SJCRH30 (cell line): ENCODE data around the gene PACSIN3. TPM values are rescaled to one million over a fixed set of nuclear protein-coding genes. Genes with fewer than 3 reads are reported as not detected.

ENCODE experiments used
- DNase-seq, 2 experiments: peaks; one replicate each; pipeline ENCODE4 v3.0.0-alpha.2; 2015 to 2020
- H3K27ac ChIP-seq: fragments of 250-450 bp; sonication (Bioruptor Pico); 2 replicates; pipeline ENCODE4 v1.5.1; 2020; ENCODE audit warnings: mild to moderate bottlenecking, moderate library complexity
- H3K27me3 ChIP-seq: fragments of 250-450 bp; sonication (Bioruptor Pico); 2 replicates; pipeline ENCODE4 v1.5.1; 2020; ENCODE audit warnings: mild to moderate bottlenecking, moderate library complexity
- H3K36me3 ChIP-seq: fragments of 250-450 bp; sonication (Bioruptor Pico); 2 replicates; pipeline ENCODE4 v1.5.1; 2020; ENCODE audit warnings: mild to moderate bottlenecking, moderate library complexity
- H3K4me1 ChIP-seq: fragments of 250-450 bp; sonication (Bioruptor Pico); 2 replicates; pipeline ENCODE4 v1.5.1; 2020; ENCODE audit warnings: mild to moderate bottlenecking, moderate library complexity
- H3K4me3 ChIP-seq: fragments of 250-450 bp; sonication (Bioruptor Pico); 2 replicates; pipeline ENCODE4 v1.5.1; 2020; ENCODE audit warnings: mild to moderate bottlenecking, moderate library complexity
- H3K9me3 ChIP-seq: fragments of 250-450 bp; sonication (Bioruptor Pico); replicated peaks from 2 replicates; pipeline ENCODE4 v1.5.1; 2020; ENCODE audit warnings: mild to moderate bottlenecking, moderate library complexity
- total RNA-seq: library from RNA; depleted of rRNA; stranded (reverse); fragments of >200 nt; shearing (Covaris generic); gene quantifications from 2 replicates; pipeline ENCODE4 v1.2.3, GENCODE V29; 2014

PACSIN3 gene
- total RNA-seq, 1 experiment from 2014 or later = 26.7 TPM

- peak; percentile 87 to 89 for DNase-seq
- H3K4me3 ChIP-seq = peak overlapping the region; percentile 78
- H3K9me3 ChIP-seq = no peaks in the 10 kb centered on the region
- H3K4me1 ChIP-seq = peaks cover 6% of the 10 kb centered on the region; the same call in 1 of the 2 replicates
- peak overlapping the region; percentile 63 for H3K27ac ChIP-seq
- H3K36me3 ChIP-seq = no peaks in the 10 kb centered on the region
- no peaks in the 10 kb centered on the region for H3K27me3 ChIP-seq
Observed at GRCh38 chr11:47185305-47186075, 744 bp downstream of the PACSIN3 start.

GRCh38 chr11:47184711-47185304, 1.4 kb downstream of the PACSIN3 start:
- Histone ChIP-seq H3K36me3 (no peaks in the 10 kb centered on the region), H3K4me1 (peaks cover 6% of the 10 kb centered on the region; the same call in 1 of the 2 replicates), H3K4me3 (peak overlapping the region; percentile 78), H3K9me3 (no peaks in the 10 kb centered on the region), H3K27me3 (no peaks in the 10 kb centered on the region), H3K27ac (peak overlapping the region; percentile 63; the same call in 1 of the 2 replicates)
- DNase-seq = peak in 1 of 2 experiments; percentile 19

GRCh38 chr11:47183969-47184368, 2.3 kb downstream of the PACSIN3 start:
- H3K9me3 ChIP-seq = no peaks in the 10 kb centered on the region
- no peak for DNase-seq
- H3K4me1 ChIP-seq = peaks cover 6% of the 10 kb centered on the region; the same call in 1 of the 2 replicates
- H3K27ac ChIP-seq = no peak overlapping the region
- no peaks in the 10 kb centered on the region for H3K36me3 ChIP-seq
- H3K27me3 ChIP-seq = no peaks in the 10 kb centered on the region
- no peak overlapping the region for H3K4me3 ChIP-seq

GRCh38 chr11:47183031-47183856, 3.0 kb downstream of the PACSIN3 start:
- no peak for DNase-seq
- H3K27ac ChIP-seq = no peak overlapping the region
- H3K9me3 ChIP-seq = no peaks in the 10 kb centered on the region
- no peak overlapping the region for H3K4me3 ChIP-seq
- no peaks in the 10 kb centered on the region for H3K27me3 ChIP-seq
- H3K4me1 ChIP-seq = peaks cover 6% of the 10 kb centered on the region; the same call in 1 of the 2 replicates
- no peaks in the 10 kb centered on the region for H3K36me3 ChIP-seq

- H3K27ac ChIP-seq = no peak overlapping the region
- H3K4me3 ChIP-seq = no peak overlapping the region
- H3K4me1 ChIP-seq = no peaks in the 10 kb centered on the region; the same call in 1 of the 2 replicates
Observed at GRCh38 chr11:47182380-47182779, 3.9 kb downstream of the PACSIN3 start.

GRCh38 chr11:47181271-47181670, 5.0 kb downstream of the PACSIN3 start:
- Histone ChIP-seq H3K4me1 (no peaks in the 10 kb centered on the region), H3K4me3 (no peak overlapping the region), H3K36me3 (no peaks in the 10 kb centered on the region), H3K9me3 (no peaks in the 10 kb centered on the region), H3K27me3 (no peaks in the 10 kb centered on the region), H3K27ac (no peak overlapping the region)
- DNase-seq = no peak

More at GRCh38 chr11:47182380-47182779, 3.9 kb downstream of the PACSIN3 start:
- Histone ChIP-seq H3K9me3 (no peaks in the 10 kb centered on the region), H3K27me3 (no peaks in the 10 kb centered on the region), H3K36me3 (no peaks in the 10 kb centered on the region)
- no peak for DNase-seq

- Histone ChIP-seq H3K4me3 (no peak overlapping the region), H3K27me3 (no peaks in the 10 kb centered on the region), H3K27ac (no peak overlapping the region), H3K36me3 (no peaks in the 10 kb centered on the region), H3K4me1 (no peaks in the 10 kb centered on the region), H3K9me3 (no peaks in the 10 kb centered on the region)
- DNase-seq = no peak
Observed at GRCh38 chr11:47180006-47180787, 6.0 kb downstream of the PACSIN3 start.

GRCh38 chr11:47179655-47179991, 6.6 kb downstream of the PACSIN3 start:
- Histone ChIP-seq H3K27ac (no peak overlapping the region), H3K4me3 (no peak overlapping the region), H3K4me1 (no peaks in the 10 kb centered on the region), H3K36me3 (peaks cover 3% of the 10 kb centered on the region; the same call in 1 of the 2 replicates), H3K9me3 (no peaks in the 10 kb centered on the region), H3K27me3 (no peaks in the 10 kb centered on the region)
- DNase-seq = peak; percentile 65 to 69

GRCh38 chr11:47178737-47179654, 7.2 kb downstream of the PACSIN3 start:
- DNase-seq = no peak
- no peaks in the 10 kb centered on the region for H3K4me1 ChIP-seq
- no peak overlapping the region for H3K4me3 ChIP-seq
- no peak overlapping the region for H3K27ac ChIP-seq
- no peaks in the 10 kb centered on the region for H3K9me3 ChIP-seq
- no peaks in the 10 kb centered on the region for H3K27me3 ChIP-seq
- peaks cover 4% of the 10 kb centered on the region; the same call in 1 of the 2 replicates for H3K36me3 ChIP-seq

- Histone ChIP-seq H3K27ac (no peak overlapping the region), H3K9me3 (no peaks in the 10 kb centered on the region), H3K36me3 (peaks cover 10% of the 10 kb centered on the region; the same call in 1 of the 2 replicates), H3K27me3 (no peaks in the 10 kb centered on the region), H3K4me3 (no peak overlapping the region), H3K4me1 (no peaks in the 10 kb centered on the region)
- no peak for DNase-seq
Observed at GRCh38 chr11:47178316-47178715, 7.9 kb downstream of the PACSIN3 start.

GRCh38 chr11:47177846-47178245, 8.4 kb downstream of the PACSIN3 start:
- no peaks in the 10 kb centered on the region for H3K27me3 ChIP-seq
- no peak overlapping the region; the same call in 1 of the 2 replicates for H3K27ac ChIP-seq
- peaks cover 13% of the 10 kb centered on the region for H3K36me3 ChIP-seq
- DNase-seq = no peak
- H3K4me3 ChIP-seq = no peak overlapping the region
- H3K9me3 ChIP-seq = no peaks in the 10 kb centered on the region
- H3K4me1 ChIP-seq = no peaks in the 10 kb centered on the region

- H3K27ac ChIP-seq = peak overlapping the region; percentile 84
- H3K4me1 ChIP-seq = no peaks in the 10 kb centered on the region
- H3K36me3 ChIP-seq = peaks cover 17% of the 10 kb centered on the region
- no peaks in the 10 kb centered on the region for H3K9me3 ChIP-seq
- H3K27me3 ChIP-seq = no peaks in the 10 kb centered on the region
- peak overlapping the region; percentile 97 for H3K4me3 ChIP-seq
- peak; percentile 75 to 83 for DNase-seq
Observed at GRCh38 chr11:47177229-47177845, 8.9 kb downstream of the PACSIN3 start.
